WTC11 (cell line): Measurements from ENCODE around the gene RPL18A. TPM values are rescaled to one million over a fixed set of nuclear protein-coding genes. Genes with fewer than 3 reads are reported as not detected.

Experiments
- ATAC-seq: fragments of 200-7000 bp; cut with Tn5 transposase; 2 replicates; pipeline ENCODE4 v1.10.0; 2021; ENCODE audit warnings: mild to moderate bottlenecking, moderate library complexity
- CTCF ChIA-PET: fragments of 300-600 bp; sonication (Branson Sonifier 250); formaldehyde crosslinking; loops from one replicate; lab custom pipeline; 2021; ENCODE audit warnings: antibody characterized with exemption; lab: Charles Lee
- POLR2A ChIA-PET: fragments of 350-600 bp; sonication (Branson Sonifier 250); formaldehyde crosslinking; loops from one replicate; lab custom pipeline; 2021; ENCODE audit warnings: antibody characterized with exemption; lab: Charles Lee
- DNase-seq: peaks from one replicate; pipeline ENCODE4 v3.0.0; 2021; ENCODE audit warnings: low spot score
- H3K27ac Mint-ChIP-seq: 2 replicates; pipeline ENCODE4 v1.8.0; 2021; ENCODE audit warnings: mixed read lengths
- H3K27me3 Mint-ChIP-seq: 2 replicates; pipeline ENCODE4 v1.8.0; 2021; ENCODE audit warnings: low read depth, mild to moderate bottlenecking, moderate library complexity, mixed read lengths
- H3K36me3 Mint-ChIP-seq: 2 replicates; pipeline ENCODE4 v1.8.0; 2021; ENCODE audit warnings: mixed read lengths
- H3K4me1 Mint-ChIP-seq: 2 replicates; pipeline ENCODE4 v1.8.0; 2022; ENCODE audit warnings: mixed read lengths
- H3K4me3 Mint-ChIP-seq: 2 replicates; pipeline ENCODE4 v1.8.0; 2021; ENCODE audit warnings: mild to moderate bottlenecking, moderate library complexity, mixed read lengths
- H3K9me3 Mint-ChIP-seq: 2 replicates; pipeline ENCODE4 v1.8.0; 2021; ENCODE audit warnings: mixed read lengths
- ATF1 ChIP-seq: sonication (generic); formaldehyde crosslinking; IDR thresholded peaks from 2 replicates; pipeline ENCODE4 v1.8.1; 2023; ENCODE audit warnings: mild to moderate bottlenecking, moderate library complexity, missing genetic modification reagents
- CREM ChIP-seq: sonication (generic); formaldehyde crosslinking; IDR thresholded peaks from 2 replicates; pipeline ENCODE4 v1.8.1; 2022; ENCODE audit warnings: mild to moderate bottlenecking, missing genetic modification reagents, moderate library complexity
- ELF4 ChIP-seq: sonication (generic); formaldehyde crosslinking; IDR thresholded peaks from 2 replicates; pipeline ENCODE4 v1.8.1; 2022; ENCODE audit warnings: low read depth, mild to moderate bottlenecking, moderate library complexity, missing genetic modification reagents
- FOXP1 ChIP-seq: sonication (generic); formaldehyde crosslinking; IDR thresholded peaks from 2 replicates; pipeline ENCODE4 v1.8.0; 2022; ENCODE audit warnings: missing genetic modification reagents, mild to moderate bottlenecking, moderate library complexity, borderline replicate concordance
- HMGA2 ChIP-seq: fragments of 250-450 bp; sonication (Bioruptor Pico); IDR thresholded peaks from 2 replicates; pipeline ENCODE4 v1.4.0; 2021; ENCODE audit warnings: mild to moderate bottlenecking, moderate library complexity
- JUN ChIP-seq: sonication (generic); formaldehyde crosslinking; IDR thresholded peaks from 2 replicates; pipeline ENCODE4 v1.8.0; 2023; ENCODE audit warnings: mild to moderate bottlenecking, missing genetic modification reagents
- MXD4 ChIP-seq: fragments of 250-450 bp; sonication (Bioruptor Pico); IDR thresholded peaks from 2 replicates; pipeline ENCODE4 v1.8.0; 2021; ENCODE audit warnings: mild to moderate bottlenecking, moderate library complexity, borderline replicate concordance
- NFATC4 ChIP-seq: fragments of 250-450 bp; sonication (Bioruptor Pico); IDR thresholded peaks from 2 replicates; pipeline ENCODE4 v1.9.0; 2021; ENCODE audit warnings: mild to moderate bottlenecking
- NFYB ChIP-seq: sonication (generic); formaldehyde crosslinking; conservative IDR thresholded peaks from 2 replicates; pipeline ENCODE4 v1.8.0; 2022; ENCODE audit warnings: low read depth, missing genetic modification reagents
- NR2C2 ChIP-seq: sonication (generic); formaldehyde crosslinking; IDR thresholded peaks from 2 replicates; pipeline ENCODE4 v1.8.0; 2022; ENCODE audit warnings: mild to moderate bottlenecking, missing genetic modification reagents
- OVOL2 ChIP-seq: fragments of 250-450 bp; sonication (Bioruptor Pico); IDR thresholded peaks from 2 replicates; pipeline ENCODE4 v1.9.0; 2021; ENCODE audit warnings: mild to moderate bottlenecking, borderline replicate concordance
- TCF7 ChIP-seq: sonication (generic); formaldehyde crosslinking; IDR thresholded peaks from 2 replicates; pipeline ENCODE4 v1.8.0; 2022; ENCODE audit warnings: mild to moderate bottlenecking, low read depth, missing genetic modification reagents, moderate library complexity
- total RNA-seq: library from RNA; stranded (reverse); gene quantifications from 3 replicates; pipeline ENCODE4 v1.2.3, GENCODE V29; 2021
- TF ChIP-seq, protein P1 (sequence below): sonication (generic); formaldehyde crosslinking; conservative IDR thresholded peaks from 2 replicates; pipeline ENCODE4 v1.8.1; 2022; ENCODE audit warnings: mild to moderate bottlenecking, missing genetic modification reagents
- TF ChIP-seq, protein P2 (sequence below): sonication (generic); formaldehyde crosslinking; IDR thresholded peaks from 2 replicates; pipeline ENCODE4 v1.8.1; 2023; ENCODE audit warnings: mild to moderate bottlenecking, missing genetic modification reagents, moderate library complexity
- TF ChIP-seq, protein P3 (sequence below): sonication (generic); formaldehyde crosslinking; IDR thresholded peaks from 2 replicates; pipeline ENCODE4 v1.8.1; 2022; ENCODE audit warnings: low read depth, mild to moderate bottlenecking, moderate library complexity, missing genetic modification reagents, borderline replicate concordance
- TF ChIP-seq, protein P4 (sequence below): fragments of 250-450 bp; sonication (Bioruptor Pico); IDR thresholded peaks from 2 replicates; pipeline ENCODE4 v1.9.0; 2021; ENCODE audit warnings: mild to moderate bottlenecking
- TF ChIP-seq, protein P5 (sequence below): sonication (generic); formaldehyde crosslinking; conservative IDR thresholded peaks from 2 replicates; pipeline ENCODE4 v1.8.1; 2023; ENCODE audit warnings: mild to moderate bottlenecking, low read depth, missing genetic modification reagents, moderate library complexity
- TF ChIP-seq, protein P6 (sequence below): sonication (generic); formaldehyde crosslinking; IDR thresholded peaks from 2 replicates; pipeline ENCODE4 v1.8.0; 2022; ENCODE audit warnings: mild to moderate bottlenecking, missing genetic modification reagents
- TF ChIP-seq, protein P7 (sequence below): sonication (generic); formaldehyde crosslinking; IDR thresholded peaks from 2 replicates; pipeline ENCODE4 v1.8.0; 2022; ENCODE audit warnings: mild to moderate bottlenecking, missing genetic modification reagents
- TF ChIP-seq, protein P8 (sequence below): sonication (generic); formaldehyde crosslinking; IDR thresholded peaks from 2 replicates; pipeline ENCODE4 v1.8.1; 2022; ENCODE audit warnings: mild to moderate bottlenecking, missing genetic modification reagents, moderate library complexity, borderline replicate concordance
- TF ChIP-seq, protein P9 (sequence below): fragments of 250-450 bp; sonication (Bioruptor Pico); IDR thresholded peaks from 2 replicates; pipeline ENCODE4 v1.9.0; 2021; ENCODE audit warnings: moderate library complexity, mild to moderate bottlenecking, inconsistent platforms, borderline replicate concordance
- TF ChIP-seq, protein P10 (sequence below): fragments of 250-450 bp; sonication (Bioruptor Pico); IDR thresholded peaks from 2 replicates; pipeline ENCODE4 v1.9.0; 2021; ENCODE audit warnings: mild to moderate bottlenecking

RPL18A gene
- total RNA-seq, 1 experiment from 2014 or later, result 2,950 TPM

DNA sequence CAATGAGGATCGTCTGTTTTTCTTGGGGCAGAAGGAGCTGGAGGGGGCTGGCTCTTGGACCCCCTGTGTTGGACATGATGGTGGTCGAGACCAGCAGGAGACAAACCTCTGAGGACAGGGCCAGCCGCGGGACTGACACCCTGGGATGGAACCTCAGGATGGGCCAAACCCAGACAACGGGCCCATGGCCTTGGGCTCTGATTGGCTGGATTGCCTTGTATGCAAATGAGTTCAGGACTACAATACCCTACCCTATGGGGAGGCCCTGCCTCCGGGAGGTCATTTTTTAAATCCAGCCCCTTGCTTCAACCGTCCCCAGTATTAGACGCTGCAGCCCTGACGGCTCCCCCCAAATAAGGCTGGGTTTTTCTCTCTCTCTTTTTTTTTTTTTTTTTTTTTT, 34.1 kb downstream of the RPL18A start:
- ATAC-seq, result no peak
- ChIA-PET CTCF (interaction anchor here (1.5 kb wide), 1 partner anchor 45 kb away, joined by 3 read pairs; no protein-coding TSS in a partner anchor), POLR2A (no interaction called here)
- no peaks in the 10 kb centered on the region for H3K9me3 Mint-ChIP-seq
- no peak overlapping the region for H3K4me3 Mint-ChIP-seq
- H3K36me3 Mint-ChIP-seq, result no peaks in the 10 kb centered on the region
- DNase-seq, result no peak
- H3K27ac Mint-ChIP-seq, result no peak overlapping the region
- TF ChIP-seq, protein P1, sequence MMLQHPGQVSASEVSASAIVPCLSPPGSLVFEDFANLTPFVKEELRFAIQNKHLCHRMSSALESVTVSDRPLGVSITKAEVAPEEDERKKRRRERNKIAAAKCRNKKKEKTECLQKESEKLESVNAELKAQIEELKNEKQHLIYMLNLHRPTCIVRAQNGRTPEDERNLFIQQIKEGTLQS (CRISPR knock-in tag), result no peak
- TF ChIP-seq NFATC4 (CRISPR knock-in tag) (no peak), OVOL2 (CRISPR knock-in tag) (no peak), NFYB (no peak), ELF4 (CRISPR knock-in tag) (no peak), NR2C2 (CRISPR knock-in tag) (no peak)
- TF ChIP-seq, protein P2, sequence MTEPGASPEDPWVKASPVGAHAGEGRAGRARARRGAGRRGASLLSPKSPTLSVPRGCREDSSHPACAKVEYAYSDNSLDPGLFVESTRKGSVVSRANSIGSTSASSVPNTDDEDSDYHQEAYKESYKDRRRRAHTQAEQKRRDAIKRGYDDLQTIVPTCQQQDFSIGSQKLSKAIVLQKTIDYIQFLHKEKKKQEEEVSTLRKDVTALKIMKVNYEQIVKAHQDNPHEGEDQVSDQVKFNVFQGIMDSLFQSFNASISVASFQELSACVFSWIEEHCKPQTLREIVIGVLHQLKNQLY (CRISPR knock-in tag), result no peak
- H3K27me3 Mint-ChIP-seq, result peaks cover 18% of the 10 kb centered on the region
- H3K4me1 Mint-ChIP-seq, result peaks cover 4% of the 10 kb centered on the region; the same call in 1 of the 2 replicates

DNA sequence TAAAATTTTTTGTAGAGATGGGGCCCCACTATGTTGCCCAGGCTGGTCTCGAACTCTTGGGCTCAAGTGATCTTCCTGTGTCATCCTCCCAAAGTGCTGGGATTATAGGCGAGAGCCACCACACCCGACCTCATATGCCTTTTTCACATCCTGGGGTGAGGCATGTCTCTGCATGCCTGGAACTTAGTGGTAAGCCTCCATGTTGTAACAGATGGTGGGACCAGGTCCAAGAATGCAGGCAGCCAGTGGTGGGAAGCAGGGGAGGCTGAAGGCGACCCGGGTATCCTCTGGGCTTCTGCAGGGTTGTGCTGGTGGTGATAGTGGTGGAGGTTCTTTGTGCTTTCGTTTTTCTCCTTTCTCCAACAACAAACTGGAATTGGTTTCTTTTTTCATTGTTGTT, 43.0 kb downstream of the RPL18A start:
- ATAC-seq, result no peak
- Mint-ChIP-seq H3K27me3 (peaks cover 16% of the 10 kb centered on the region), H3K4me1 (no peaks in the 10 kb centered on the region), H3K36me3 (peaks cover 13% of the 10 kb centered on the region), H3K9me3 (peaks cover 32% of the 10 kb centered on the region), H3K27ac (no peak overlapping the region), H3K4me3 (no peak overlapping the region)
- CTCF ChIA-PET, result no interaction called here
- DNase-seq, result no peak
- POLR2A ChIA-PET, result no interaction called here
- TF ChIP-seq CREM (CRISPR knock-in tag) (no peak), MXD4 (no peak), TCF7 (CRISPR knock-in tag) (no peak), ATF1 (CRISPR knock-in tag) (no peak), HMGA2 (no peak), FOXP1 (no peak), JUN (CRISPR knock-in tag) (no peak)
- TF ChIP-seq, protein P3, sequence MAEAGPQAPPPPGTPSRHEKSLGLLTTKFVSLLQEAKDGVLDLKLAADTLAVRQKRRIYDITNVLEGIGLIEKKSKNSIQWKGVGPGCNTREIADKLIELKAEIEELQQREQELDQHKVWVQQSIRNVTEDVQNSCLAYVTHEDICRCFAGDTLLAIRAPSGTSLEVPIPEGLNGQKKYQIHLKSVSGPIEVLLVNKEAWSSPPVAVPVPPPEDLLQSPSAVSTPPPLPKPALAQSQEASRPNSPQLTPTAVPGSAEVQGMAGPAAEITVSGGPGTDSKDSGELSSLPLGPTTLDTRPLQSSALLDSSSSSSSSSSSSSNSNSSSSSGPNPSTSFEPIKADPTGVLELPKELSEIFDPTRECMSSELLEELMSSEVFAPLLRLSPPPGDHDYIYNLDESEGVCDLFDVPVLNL (CRISPR knock-in tag), result no peak
- TF ChIP-seq, protein P4, sequence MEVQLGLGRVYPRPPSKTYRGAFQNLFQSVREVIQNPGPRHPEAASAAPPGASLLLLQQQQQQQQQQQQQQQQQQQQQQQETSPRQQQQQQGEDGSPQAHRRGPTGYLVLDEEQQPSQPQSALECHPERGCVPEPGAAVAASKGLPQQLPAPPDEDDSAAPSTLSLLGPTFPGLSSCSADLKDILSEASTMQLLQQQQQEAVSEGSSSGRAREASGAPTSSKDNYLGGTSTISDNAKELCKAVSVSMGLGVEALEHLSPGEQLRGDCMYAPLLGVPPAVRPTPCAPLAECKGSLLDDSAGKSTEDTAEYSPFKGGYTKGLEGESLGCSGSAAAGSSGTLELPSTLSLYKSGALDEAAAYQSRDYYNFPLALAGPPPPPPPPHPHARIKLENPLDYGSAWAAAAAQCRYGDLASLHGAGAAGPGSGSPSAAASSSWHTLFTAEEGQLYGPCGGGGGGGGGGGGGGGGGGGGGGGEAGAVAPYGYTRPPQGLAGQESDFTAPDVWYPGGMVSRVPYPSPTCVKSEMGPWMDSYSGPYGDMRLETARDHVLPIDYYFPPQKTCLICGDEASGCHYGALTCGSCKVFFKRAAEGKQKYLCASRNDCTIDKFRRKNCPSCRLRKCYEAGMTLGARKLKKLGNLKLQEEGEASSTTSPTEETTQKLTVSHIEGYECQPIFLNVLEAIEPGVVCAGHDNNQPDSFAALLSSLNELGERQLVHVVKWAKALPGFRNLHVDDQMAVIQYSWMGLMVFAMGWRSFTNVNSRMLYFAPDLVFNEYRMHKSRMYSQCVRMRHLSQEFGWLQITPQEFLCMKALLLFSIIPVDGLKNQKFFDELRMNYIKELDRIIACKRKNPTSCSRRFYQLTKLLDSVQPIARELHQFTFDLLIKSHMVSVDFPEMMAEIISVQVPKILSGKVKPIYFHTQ (CRISPR knock-in tag), result no peak
- TF ChIP-seq, protein P5, sequence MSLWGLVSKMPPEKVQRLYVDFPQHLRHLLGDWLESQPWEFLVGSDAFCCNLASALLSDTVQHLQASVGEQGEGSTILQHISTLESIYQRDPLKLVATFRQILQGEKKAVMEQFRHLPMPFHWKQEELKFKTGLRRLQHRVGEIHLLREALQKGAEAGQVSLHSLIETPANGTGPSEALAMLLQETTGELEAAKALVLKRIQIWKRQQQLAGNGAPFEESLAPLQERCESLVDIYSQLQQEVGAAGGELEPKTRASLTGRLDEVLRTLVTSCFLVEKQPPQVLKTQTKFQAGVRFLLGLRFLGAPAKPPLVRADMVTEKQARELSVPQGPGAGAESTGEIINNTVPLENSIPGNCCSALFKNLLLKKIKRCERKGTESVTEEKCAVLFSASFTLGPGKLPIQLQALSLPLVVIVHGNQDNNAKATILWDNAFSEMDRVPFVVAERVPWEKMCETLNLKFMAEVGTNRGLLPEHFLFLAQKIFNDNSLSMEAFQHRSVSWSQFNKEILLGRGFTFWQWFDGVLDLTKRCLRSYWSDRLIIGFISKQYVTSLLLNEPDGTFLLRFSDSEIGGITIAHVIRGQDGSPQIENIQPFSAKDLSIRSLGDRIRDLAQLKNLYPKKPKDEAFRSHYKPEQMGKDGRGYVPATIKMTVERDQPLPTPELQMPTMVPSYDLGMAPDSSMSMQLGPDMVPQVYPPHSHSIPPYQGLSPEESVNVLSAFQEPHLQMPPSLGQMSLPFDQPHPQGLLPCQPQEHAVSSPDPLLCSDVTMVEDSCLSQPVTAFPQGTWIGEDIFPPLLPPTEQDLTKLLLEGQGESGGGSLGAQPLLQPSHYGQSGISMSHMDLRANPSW, result no peak
- TF ChIP-seq, protein P6, sequence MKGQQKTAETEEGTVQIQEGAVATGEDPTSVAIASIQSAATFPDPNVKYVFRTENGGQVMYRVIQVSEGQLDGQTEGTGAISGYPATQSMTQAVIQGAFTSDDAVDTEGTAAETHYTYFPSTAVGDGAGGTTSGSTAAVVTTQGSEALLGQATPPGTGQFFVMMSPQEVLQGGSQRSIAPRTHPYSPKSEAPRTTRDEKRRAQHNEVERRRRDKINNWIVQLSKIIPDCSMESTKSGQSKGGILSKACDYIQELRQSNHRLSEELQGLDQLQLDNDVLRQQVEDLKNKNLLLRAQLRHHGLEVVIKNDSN (CRISPR knock-in tag), result no peak
- TF ChIP-seq, protein P7, sequence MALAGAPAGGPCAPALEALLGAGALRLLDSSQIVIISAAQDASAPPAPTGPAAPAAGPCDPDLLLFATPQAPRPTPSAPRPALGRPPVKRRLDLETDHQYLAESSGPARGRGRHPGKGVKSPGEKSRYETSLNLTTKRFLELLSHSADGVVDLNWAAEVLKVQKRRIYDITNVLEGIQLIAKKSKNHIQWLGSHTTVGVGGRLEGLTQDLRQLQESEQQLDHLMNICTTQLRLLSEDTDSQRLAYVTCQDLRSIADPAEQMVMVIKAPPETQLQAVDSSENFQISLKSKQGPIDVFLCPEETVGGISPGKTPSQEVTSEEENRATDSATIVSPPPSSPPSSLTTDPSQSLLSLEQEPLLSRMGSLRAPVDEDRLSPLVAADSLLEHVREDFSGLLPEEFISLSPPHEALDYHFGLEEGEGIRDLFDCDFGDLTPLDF (CRISPR knock-in tag), result no peak
- TF ChIP-seq, protein P8, sequence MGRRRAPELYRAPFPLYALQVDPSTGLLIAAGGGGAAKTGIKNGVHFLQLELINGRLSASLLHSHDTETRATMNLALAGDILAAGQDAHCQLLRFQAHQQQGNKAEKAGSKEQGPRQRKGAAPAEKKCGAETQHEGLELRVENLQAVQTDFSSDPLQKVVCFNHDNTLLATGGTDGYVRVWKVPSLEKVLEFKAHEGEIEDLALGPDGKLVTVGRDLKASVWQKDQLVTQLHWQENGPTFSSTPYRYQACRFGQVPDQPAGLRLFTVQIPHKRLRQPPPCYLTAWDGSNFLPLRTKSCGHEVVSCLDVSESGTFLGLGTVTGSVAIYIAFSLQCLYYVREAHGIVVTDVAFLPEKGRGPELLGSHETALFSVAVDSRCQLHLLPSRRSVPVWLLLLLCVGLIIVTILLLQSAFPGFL (CRISPR knock-in tag), result no peak
- TF ChIP-seq, protein P9, sequence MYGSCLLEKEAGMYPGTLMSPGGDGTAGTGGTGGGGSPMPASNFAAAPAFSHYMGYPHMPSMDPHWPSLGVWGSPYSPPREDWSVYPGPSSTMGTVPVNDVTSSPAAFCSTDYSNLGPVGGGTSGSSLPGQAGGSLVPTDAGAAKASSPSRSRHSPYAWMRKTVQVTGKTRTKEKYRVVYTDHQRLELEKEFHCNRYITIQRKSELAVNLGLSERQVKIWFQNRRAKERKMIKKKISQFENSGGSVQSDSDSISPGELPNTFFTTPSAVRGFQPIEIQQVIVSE (CRISPR knock-in tag), result no peak
- TF ChIP-seq, protein P10, sequence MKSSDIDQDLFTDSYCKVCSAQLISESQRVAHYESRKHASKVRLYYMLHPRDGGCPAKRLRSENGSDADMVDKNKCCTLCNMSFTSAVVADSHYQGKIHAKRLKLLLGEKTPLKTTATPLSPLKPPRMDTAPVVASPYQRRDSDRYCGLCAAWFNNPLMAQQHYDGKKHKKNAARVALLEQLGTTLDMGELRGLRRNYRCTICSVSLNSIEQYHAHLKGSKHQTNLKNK (CRISPR knock-in tag), result no peak
